ENCODE results near the gene PDE4B. TPM values are rescaled to one million over a fixed set of nuclear protein-coding genes. Genes with fewer than 3 reads are reported as not detected.

The PDE4B gene
- total RNA-seq, 4 donors from 2014 or later = 5.5 to 13.6 (median 9.3) TPM

- no peak overlapping the region for H3K4me3 ChIP-seq (ENCODE audit: low read depth, poor library complexity, severe bottlenecking)
- TF ChIP-seq POLR2A (IDR thresholded peaks at IDR 0.05) (no peak), CTCF (IDR thresholded peaks at IDR 0.05) (no peak)
- no peak for DNase-seq (ENCODE audit: low spot score in 2 of 2)
- intact Hi-C loops (cut with DNase I; ENCODE audit: low total_unique reads) = no loop called here
- 37 to 46% methylated on average over 1 of the region's 1 CpG for WGBS, 2 donors
These were observed 112.0 kb downstream of the PDE4B start for GRCh38 chr1:65904681-65905083.

GRCh38 chr1:65910432-65910831 lies 117.7 kb downstream of the PDE4B start:
- TF ChIP-seq CTCF (IDR thresholded peaks at IDR 0.05) (no peak), POLR2A (IDR thresholded peaks at IDR 0.05) (no peak)
- H3K4me3 ChIP-seq (ENCODE audit: low read depth, poor library complexity, severe bottlenecking) = no peak overlapping the region
- intact Hi-C loops (cut with DNase I; ENCODE audit: low total_unique reads) = no loop called here
- no peak for DNase-seq (ENCODE audit: low spot score in 2 of 2)
- WGBS, 2 donors = 73 to 77% methylated on average over 2 of the region's 2 CpGs

GRCh38 chr1:65911679-65912078 lies 119.0 kb downstream of the PDE4B start:
- TF ChIP-seq CTCF (IDR thresholded peaks at IDR 0.05) = no peak
- TF ChIP-seq POLR2A (IDR thresholded peaks at IDR 0.05) = no peak
- WGBS, 2 donors = 67 to 71% methylated on average over 2 of the region's 2 CpGs
- no peak for DNase-seq (ENCODE audit: low spot score in 2 of 2)
- intact Hi-C loops (cut with DNase I; ENCODE audit: low total_unique reads) = no loop called here
- H3K4me3 ChIP-seq (ENCODE audit: low read depth, poor library complexity, severe bottlenecking) = no peak overlapping the region

GRCh38 chr1:65918564-65918963 lies 125.9 kb downstream of the PDE4B start:
- 79% methylated on average over 4 of the region's 4 CpGs for WGBS, 2 donors
- TF ChIP-seq CTCF (IDR thresholded peaks at IDR 0.05) (no peak), POLR2A (IDR thresholded peaks at IDR 0.05) (no peak)
- intact Hi-C loops (cut with DNase I; ENCODE audit: low total_unique reads) = no loop called here
- H3K4me3 ChIP-seq (ENCODE audit: low read depth, poor library complexity, severe bottlenecking) = no peak overlapping the region
- DNase-seq (ENCODE audit: low spot score in 2 of 2) = no peak

- no peak for TF ChIP-seq POLR2A (IDR thresholded peaks at IDR 0.05)
- TF ChIP-seq CTCF (IDR thresholded peaks at IDR 0.05) = no peak
- no peak overlapping the region for H3K4me3 ChIP-seq (ENCODE audit: low read depth, poor library complexity, severe bottlenecking)
- intact Hi-C loops (cut with DNase I; ENCODE audit: low total_unique reads) = no loop called here
- 68 to 69% methylated on average over 4 of the region's 4 CpGs for WGBS, 2 donors
- no peak for DNase-seq (ENCODE audit: low spot score in 2 of 2)
These were observed 128.8 kb downstream of the PDE4B start for GRCh38 chr1:65921446-65921845.

GRCh38 chr1:65924471-65924870 lies 131.8 kb downstream of the PDE4B start:
- intact Hi-C loops (cut with DNase I; ENCODE audit: low total_unique reads) = no loop called here
- DNase-seq (ENCODE audit: low spot score in 2 of 2) = no peak
- TF ChIP-seq CTCF (IDR thresholded peaks at IDR 0.05) (no peak), POLR2A (IDR thresholded peaks at IDR 0.05) (no peak)
- no peak overlapping the region for H3K4me3 ChIP-seq (ENCODE audit: low read depth, poor library complexity, severe bottlenecking)

All from lower leg skin (tissue), 4 donors.